Progenitor cell of endocrine pancreas (in vitro differentiated cells): ENCODE data around the gene DNAL1. TPM values are rescaled to one million over a fixed set of nuclear protein-coding genes. Genes with fewer than 3 reads are reported as not detected.

Source experiments
- DNase-seq: peaks from one replicate; pipeline ENCODE4 v3.0.0; 2021; ENCODE audit warnings: low spot score; ENCODE audit not compliant: unreplicated experiment
- H3K27ac Mint-ChIP-seq: 2 replicates; pipeline ENCODE4 v1.8.0; 2021; ENCODE audit warnings: mild to moderate bottlenecking, moderate library complexity, mixed read lengths
- H3K27me3 Mint-ChIP-seq: 2 replicates; pipeline ENCODE4 v1.8.0; 2021; ENCODE audit warnings: mixed read lengths
- H3K36me3 Mint-ChIP-seq: 2 replicates; pipeline ENCODE4 v1.8.0; 2022; ENCODE audit warnings: mixed read lengths; ENCODE audit not compliant: insufficient read depth
- H3K4me1 Mint-ChIP-seq: 2 replicates; pipeline ENCODE4 v1.8.0; 2021; ENCODE audit warnings: low read depth, mixed read lengths
- H3K4me3 Mint-ChIP-seq: 2 replicates; pipeline ENCODE4 v1.8.0; 2021; ENCODE audit warnings: low read depth, mild to moderate bottlenecking, moderate library complexity, mixed read lengths
- H3K9me3 Mint-ChIP-seq: 2 replicates; pipeline ENCODE4 v1.8.0; 2021; ENCODE audit warnings: low read depth, mixed read lengths
- CTCF ChIP-seq: fragments of 200-600 bp; sonication (generic); IDR thresholded peaks from one replicate; pipeline ENCODE4 v1.5.0; 2021; ENCODE audit warnings: antibody characterized with exemption, mild to moderate bottlenecking; ENCODE audit not compliant: unreplicated experiment
- total RNA-seq: library from RNA; stranded (reverse); gene quantifications from 2 replicates; pipeline ENCODE4 v1.2.1, GENCODE V29; 2021

Gene DNAL1
- total RNA-seq, 1 donor from 2014 or later: 29.9 TPM

- no peak for TF ChIP-seq CTCF
- no peaks in the 10 kb centered on the region for H3K27me3 Mint-ChIP-seq
- no peaks in the 10 kb centered on the region for H3K9me3 Mint-ChIP-seq
- H3K4me3 Mint-ChIP-seq: peak overlapping the region; percentile 94
- peaks cover 8% of the 10 kb centered on the region for H3K36me3 Mint-ChIP-seq
- H3K27ac Mint-ChIP-seq: peak overlapping the region; percentile 96
- no peak for DNase-seq
- peaks cover 38% of the 10 kb centered on the region for H3K4me1 Mint-ChIP-seq
These were observed 68.5 kb downstream of the DNAL1 start for GRCh38 chr14:73713206-73713802.

- no peaks in the 10 kb centered on the region for H3K27me3 Mint-ChIP-seq
- DNase-seq: peak; percentile 69
- H3K4me3 Mint-ChIP-seq: peak within 1 kb of the TSS; percentile 94
- peaks cover 37% of the 10 kb centered on the region for H3K4me1 Mint-ChIP-seq
- no peak for TF ChIP-seq CTCF
- peaks cover 8% of the 10 kb centered on the region for H3K36me3 Mint-ChIP-seq
- peak within 1 kb of the TSS; percentile 96 for H3K27ac Mint-ChIP-seq
- no peaks in the 10 kb centered on the region for H3K9me3 Mint-ChIP-seq
These were observed 69.2 kb downstream of the DNAL1 start, which contains the start of gene PNMA1 for GRCh38 chr14:73713803-73714655. Gene PNMA1, minus strand, starts transcription at chr14:73714384. Its CDS starts 745 bp downstream, at chr14:73713639.

GRCh38 chr14:73714656-73715081, 69.9 kb downstream of the DNAL1 start:
- no peak for DNase-seq
- Mint-ChIP-seq H3K9me3 (no peaks in the 10 kb centered on the region), H3K4me1 (peaks cover 42% of the 10 kb centered on the region), H3K36me3 (peaks cover 10% of the 10 kb centered on the region), H3K27me3 (no peaks in the 10 kb centered on the region), H3K4me3 (peak overlapping the region; percentile 78), H3K27ac (peak overlapping the region; percentile 91)
- no peak for TF ChIP-seq CTCF

GRCh38 chr14:73715707-73716106, 70.9 kb downstream of the DNAL1 start:
- no peak for DNase-seq
- TF ChIP-seq CTCF: no peak
- Mint-ChIP-seq H3K4me3 (peak overlapping the region; percentile 0), H3K4me1 (peaks cover 43% of the 10 kb centered on the region), H3K27me3 (no peaks in the 10 kb centered on the region), H3K27ac (no peak overlapping the region), H3K9me3 (no peaks in the 10 kb centered on the region), H3K36me3 (peaks cover 9% of the 10 kb centered on the region)

GRCh38 chr14:73717266-73717665, 72.5 kb downstream of the DNAL1 start:
- peaks cover 39% of the 10 kb centered on the region for H3K4me1 Mint-ChIP-seq
- DNase-seq: no peak
- H3K27ac Mint-ChIP-seq: peak overlapping the region; percentile 84
- no peak for TF ChIP-seq CTCF
- H3K9me3 Mint-ChIP-seq: no peaks in the 10 kb centered on the region
- peaks cover 17% of the 10 kb centered on the region for H3K36me3 Mint-ChIP-seq
- H3K4me3 Mint-ChIP-seq: peak overlapping the region; percentile 79
- H3K27me3 Mint-ChIP-seq: no peaks in the 10 kb centered on the region
